Pancreas (tissue), 10 donors: ENCODE results near the gene BHLHE23. TPM values are rescaled to one million over a fixed set of nuclear protein-coding genes. Genes with fewer than 3 reads are reported as not detected.
A peak's percentile ranks its signal among the peaks of the same experiment; 100 is the strongest.

Experiments
- ATAC-seq, 4 donors: fragments of 200-7000 bp; cut with Tn5 transposase; one replicate each; pipeline versions ENCODE4 v1.8.0 to v1.9.1; 2020; ENCODE audit warnings: mild to moderate bottlenecking in 4 of 4, moderate library complexity in 4 of 4
- DNase-seq, 6 donors: peaks; one replicate each; pipeline ENCODE4 v3.0.0-alpha.2; 2020
- FAIRE-seq: peaks from 2 replicates; lab custom pipeline; 2012; peaks lifted over from hg19 to GRCh38; lab: Jason Lieb, UNC
- H3K27ac ChIP-seq, 4 donors: fragments of 200-600 bp; sonication (generic); 1 replicate in 3 of 4; 2 replicates in 1 of 4; pipeline versions ENCODE4 v1.5.0 to v1.8.0; 2020
- H3K27me3 ChIP-seq, 4 donors: fragments of 200-600 bp; one replicate each; pipeline ENCODE4 v1.8.0; 2021
- H3K36me3 ChIP-seq, 3 donors: fragments of 200-600 bp; sonication (generic) in 1 of 3; one replicate each; pipeline versions ENCODE4 v1.5.0 to v1.8.0; 2020 to 2021
- H3K4me1 ChIP-seq, 3 donors: fragments of 200-600 bp; one replicate each; pipeline ENCODE4 v1.8.0; 2021
- H3K4me3 ChIP-seq, 4 donors: fragments of 200-600 bp; sonication (generic) in 2 of 4; one replicate each; pipeline versions ENCODE4 v1.5.0 to v1.8.0; 2020 to 2021
- H3K9me3 ChIP-seq, 4 donors: fragments of 200-600 bp; one replicate each; pipeline ENCODE4 v1.8.0; 2021
- WGBS, 2 donors: extraction: QIAGEN DNeasy Blood & Tissue Kit; methylation state at CpG; one replicate each; pipeline ENCODE4 v1.1.7; 2013; 5-methylcytosine and 5-hydroxymethylcytosine counted together
- intact Hi-C, 3 donors: fragments of 100-400 bp; cut with DNase I; formaldehyde crosslinking; loops; one replicate each; pipeline versions ENCODE4 v1.11.1 to v1.14.2; 2022
- polyA plus RNA-seq, 2 donors: library from polyadenylated mRNA; stranded (reverse); fragments of 200-250 nt; gene quantifications; one replicate each; pipeline ENCODE4 v1.2.3, GENCODE V29; 2013
- total RNA-seq, 6 donors: library from RNA; stranded (reverse); fragmentation: NEBNext Ultra II Directional in 4 of 6; extraction: Animal tissue kit (Norgen Biotek cat#: 25700) in 4 of 6; gene quantifications; one replicate each; pipeline versions ENCODE4 v1.2.1 to v1.2.4, GENCODE V29; 2021 to 2023
- TF ChIP-seq, protein P1 (sequence below), 4 donors: fragments of 200-600 bp; sonication (generic) in 3 of 4; IDR thresholded peaks; one replicate each; pipeline versions ENCODE4 v1.5.0 to v1.8.0; 2021; ENCODE audit warnings: antibody characterized with exemption in 4 of 4
- donor health status: healthy with polysubstance abuse.
- donor health status: DM: no; HTN: no; CAD: no; lungs with moderate emphysema.
- donor health status: DM: no; HTN: no; CAD: no.
- donor health status: control.
- donor health status: control.
- donor health status: Bipolar disorder and iron deficiency.
- donor health status: DM: yes; HTN: yes; CAD: no.
- donor health status: DM: no; HTN: no; CAD: no.
- donor health status: DM: no; HTN: no; CAD: no.
- donor health status: DM: yes; HTN: yes; CAD: no.

BHLHE23 gene
- total and polyA plus RNA-seq, 8 donors, result not detected

DNA sequence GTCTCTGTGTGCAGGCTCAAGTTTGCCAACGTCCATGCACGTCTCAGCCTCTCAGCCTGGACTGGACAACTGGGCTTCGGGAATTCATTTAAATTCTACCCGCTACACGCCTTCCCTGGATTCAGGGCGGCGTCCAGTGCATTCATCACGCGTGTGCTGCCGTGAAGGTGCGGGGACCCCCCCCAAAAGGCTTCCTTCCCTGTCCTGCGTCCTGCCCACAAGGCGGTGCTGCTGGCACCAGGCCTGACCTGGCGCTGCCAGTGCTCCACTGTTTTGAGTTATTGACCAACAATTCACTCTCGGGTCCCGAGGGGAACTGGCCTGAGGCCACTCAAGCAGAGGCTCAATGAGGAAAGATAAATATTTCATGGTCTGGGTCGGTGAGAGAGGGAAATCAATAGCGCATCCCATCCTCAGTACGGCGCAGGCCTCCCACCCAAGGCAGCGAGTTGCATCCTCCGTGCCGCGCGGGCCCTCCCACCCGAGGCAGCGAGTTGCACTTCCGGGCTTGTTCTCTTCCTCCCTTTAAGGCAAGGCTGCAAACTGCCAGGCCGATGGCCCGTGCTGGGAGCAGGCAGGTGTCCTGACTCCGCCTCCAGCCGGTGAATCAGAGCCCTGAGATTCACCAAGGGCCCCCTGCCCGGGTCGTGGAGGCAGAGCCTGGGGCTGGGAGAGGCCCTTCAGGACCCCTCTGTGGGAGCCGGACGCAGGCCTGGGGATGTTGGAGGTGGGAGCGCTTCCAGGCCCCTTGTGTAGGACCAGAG is 22.8 kb upstream of the BHLHE23 start:
- no peak overlapping the region for H3K4me3 ChIP-seq
- H3K4me1 ChIP-seq, result no peaks in the 10 kb centered on the region
- peaks cover 0 to 42% (median 0%) of the 10 kb centered on the region in 4 donors for H3K27me3 ChIP-seq
- no peak for ATAC-seq
- no peak for FAIRE-seq
- DNase-seq, result peak in 2 of 6 donors; percentile 24 to 54
- TF ChIP-seq, protein P1, sequence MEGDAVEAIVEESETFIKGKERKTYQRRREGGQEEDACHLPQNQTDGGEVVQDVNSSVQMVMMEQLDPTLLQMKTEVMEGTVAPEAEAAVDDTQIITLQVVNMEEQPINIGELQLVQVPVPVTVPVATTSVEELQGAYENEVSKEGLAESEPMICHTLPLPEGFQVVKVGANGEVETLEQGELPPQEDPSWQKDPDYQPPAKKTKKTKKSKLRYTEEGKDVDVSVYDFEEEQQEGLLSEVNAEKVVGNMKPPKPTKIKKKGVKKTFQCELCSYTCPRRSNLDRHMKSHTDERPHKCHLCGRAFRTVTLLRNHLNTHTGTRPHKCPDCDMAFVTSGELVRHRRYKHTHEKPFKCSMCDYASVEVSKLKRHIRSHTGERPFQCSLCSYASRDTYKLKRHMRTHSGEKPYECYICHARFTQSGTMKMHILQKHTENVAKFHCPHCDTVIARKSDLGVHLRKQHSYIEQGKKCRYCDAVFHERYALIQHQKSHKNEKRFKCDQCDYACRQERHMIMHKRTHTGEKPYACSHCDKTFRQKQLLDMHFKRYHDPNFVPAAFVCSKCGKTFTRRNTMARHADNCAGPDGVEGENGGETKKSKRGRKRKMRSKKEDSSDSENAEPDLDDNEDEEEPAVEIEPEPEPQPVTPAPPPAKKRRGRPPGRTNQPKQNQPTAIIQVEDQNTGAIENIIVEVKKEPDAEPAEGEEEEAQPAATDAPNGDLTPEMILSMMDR (IDR thresholded peaks at IDR 0.05), result no peak
- no peaks in the 10 kb centered on the region for H3K9me3 ChIP-seq
- no peak overlapping the region for H3K27ac ChIP-seq
- H3K36me3 ChIP-seq, result no peaks in the 10 kb centered on the region
- WGBS, 2 donors, result 33 to 42% methylated on average over 37 of the region's 37 CpGs
- intact Hi-C loops, result loop anchor here in 1 of 3 donors (10.0 kb wide), 1 partner anchor 65 kb away; no protein-coding TSS in a partner anchor

DNA sequence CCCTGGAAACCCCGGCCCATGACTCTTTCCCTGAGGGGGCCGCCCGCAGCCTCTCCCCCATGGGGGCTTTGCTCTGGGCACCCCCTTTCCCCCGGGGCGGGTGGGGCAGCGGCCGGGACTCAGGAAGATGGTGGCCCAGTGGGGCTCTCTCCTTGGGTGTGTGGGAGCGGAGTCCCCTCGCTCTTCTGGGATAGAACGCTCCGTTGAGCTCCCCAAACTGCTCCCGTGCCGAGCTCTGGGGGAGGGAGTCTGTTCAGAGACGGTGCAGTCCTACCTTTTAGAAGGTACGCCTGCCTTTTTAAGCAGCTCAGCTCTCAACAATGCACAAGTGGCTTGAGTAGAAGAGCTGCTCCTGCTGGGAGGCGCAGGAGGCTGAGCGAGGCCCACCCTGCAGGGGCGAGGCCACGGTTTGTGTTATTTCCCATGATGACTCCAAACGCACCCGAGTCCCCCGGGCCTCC is 21.7 kb upstream of the BHLHE23 start:
- no peak for FAIRE-seq
- no peaks in the 10 kb centered on the region for H3K36me3 ChIP-seq

DNA sequence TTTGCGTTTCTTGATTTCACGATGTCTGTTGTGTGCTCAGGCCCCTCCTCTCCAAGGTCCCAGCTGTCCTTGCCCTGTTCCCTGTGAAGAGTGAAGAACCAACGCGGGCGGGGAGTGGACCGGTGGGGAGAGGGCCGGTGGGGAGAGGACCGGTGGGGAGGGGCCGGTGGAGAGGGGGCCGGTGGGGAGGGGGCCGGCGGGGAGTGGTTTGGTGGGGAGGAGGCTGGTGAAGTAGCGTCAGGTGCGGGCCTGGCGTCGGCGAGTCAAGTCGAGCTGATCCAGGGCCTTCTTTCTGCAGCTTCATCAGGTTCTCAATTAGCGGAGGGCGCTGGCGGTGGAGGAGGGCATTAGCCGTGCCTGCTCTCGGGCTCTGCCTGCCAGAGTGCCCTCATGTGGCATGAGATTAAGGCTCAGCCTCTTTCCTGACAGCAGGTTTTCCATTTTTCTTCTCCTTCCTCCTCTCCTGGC is 21.2 kb upstream of the BHLHE23 start:
- peak in 1 of 6 donors; percentile 55 for DNase-seq
- WGBS, 2 donors, result 3 to 5% methylated on average over 14 to 19 of the region's 23 CpGs
- ATAC-seq, result peak in 2 of 4 donors; percentile 43 to 51
- FAIRE-seq, result no peak
- Histone ChIP-seq H3K27me3 (peaks cover 0 to 45% (median 0%) of the 10 kb centered on the region in 4 donors), H3K9me3 (no peaks in the 10 kb centered on the region), H3K27ac (no peak overlapping the region), H3K4me3 (no peak overlapping the region), H3K4me1 (no peaks in the 10 kb centered on the region), H3K36me3 (no peaks in the 10 kb centered on the region)
- TF ChIP-seq, protein P1 (IDR thresholded peaks at IDR 0.05), result no peak
- intact Hi-C loops, result no loop called here

More for the DNA sequence above, 21.7 kb upstream of the BHLHE23 start:
- H3K9me3 ChIP-seq, result no peaks in the 10 kb centered on the region
- ATAC-seq (no peak), DNase-seq (peak in 1 of 6 donors; percentile 53)
- TF ChIP-seq, protein P1 (IDR thresholded peaks at IDR 0.05), result no peak
- peaks cover 0 to 46% (median 0%) of the 10 kb centered on the region in 4 donors for H3K27me3 ChIP-seq
- H3K4me3 ChIP-seq, result no peak overlapping the region
- no peaks in the 10 kb centered on the region for H3K4me1 ChIP-seq
- 20 to 26% methylated on average over 20 to 22 of the region's 22 CpGs for WGBS, 2 donors
- intact Hi-C loops, result no loop called here
- no peak overlapping the region for H3K27ac ChIP-seq

DNA sequence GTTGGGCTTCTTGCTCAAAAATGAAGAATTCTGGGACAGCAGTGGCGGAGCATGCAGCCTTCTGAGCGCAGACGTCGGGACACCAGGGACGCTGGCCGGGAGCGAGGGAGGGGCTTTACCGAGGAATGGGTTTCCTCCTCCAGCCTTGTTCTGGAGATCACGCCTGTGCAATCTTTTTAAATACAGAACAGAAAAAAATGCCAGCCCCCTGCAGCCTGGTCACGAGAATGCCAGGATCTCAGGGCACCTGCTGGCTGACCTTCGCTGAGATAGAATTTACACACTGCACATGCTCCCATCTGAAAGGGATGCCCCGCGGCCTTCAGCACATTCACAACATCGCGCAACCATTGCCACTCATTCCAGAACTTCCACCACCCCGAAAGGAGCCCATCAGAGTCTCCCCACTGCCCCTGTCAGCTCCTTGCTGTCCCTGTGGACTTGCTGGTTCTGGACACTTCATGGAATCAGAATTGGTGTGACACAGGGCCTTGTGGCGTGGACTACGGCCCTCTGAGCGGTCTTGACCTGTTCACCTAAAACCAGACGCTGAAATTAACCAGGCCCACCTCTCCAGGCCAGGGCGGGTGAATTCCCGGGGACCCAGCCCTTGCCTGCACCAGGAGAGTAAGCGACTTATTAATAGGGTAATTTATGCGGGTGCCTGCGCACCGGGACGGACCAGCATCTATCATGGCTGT is 20.6 kb upstream of the BHLHE23 start:
- intact Hi-C loops, result no loop called here
- Histone ChIP-seq H3K27me3 (peaks cover 0 to 39% (median 0%) of the 10 kb centered on the region in 4 donors), H3K27ac (no peak overlapping the region), H3K4me1 (no peaks in the 10 kb centered on the region), H3K9me3 (no peaks in the 10 kb centered on the region), H3K36me3 (no peaks in the 10 kb centered on the region), H3K4me3 (no peak overlapping the region)
- TF ChIP-seq, protein P1 (IDR thresholded peaks at IDR 0.05), result no peak
- ATAC-seq, result no peak
- no peak for DNase-seq
- FAIRE-seq, result no peak
- WGBS, 2 donors, result 24 to 38% methylated on average over 27 of the region's 27 CpGs
